RWPE1 (cell line): ENCODE measurements around the gene KEAP1.
A peak's percentile ranks its signal among the peaks of the same experiment; 100 is the strongest.

Experiments used
- CTCF ChIA-PET: fragments of 350-600 bp; sonication (Branson Sonifier 250); formaldehyde crosslinking; extraction: SDS; loops from one replicate; lab custom pipeline; 2021; lab: Yijun Ruan, JAX
- POLR2A ChIA-PET: fragments of 400-600 bp; formaldehyde crosslinking; extraction: SDS; loops from one replicate; lab custom pipeline; 2020; ENCODE audit warnings: antibody characterized with exemption; ENCODE audit not compliant: low non-redundant PET; lab: Yijun Ruan, JAX
- DNase-seq: peaks from one replicate; pipeline ENCODE4 v3.0.0; 2012; ENCODE audit warnings: low spot score
- H3K27ac ChIP-seq: fragments of 450-650 bp; 2 replicates; pipeline ENCODE4 v1.5.1; 2017
- TF ChIP-seq, protein P1 (sequence below): fragments of 450-650 bp; conservative IDR thresholded peaks from 2 replicates; pipeline ENCODE4 v1.5.1; 2017; ENCODE audit warnings: low read depth, mild to moderate bottlenecking

KEAP1 gene

DNA sequence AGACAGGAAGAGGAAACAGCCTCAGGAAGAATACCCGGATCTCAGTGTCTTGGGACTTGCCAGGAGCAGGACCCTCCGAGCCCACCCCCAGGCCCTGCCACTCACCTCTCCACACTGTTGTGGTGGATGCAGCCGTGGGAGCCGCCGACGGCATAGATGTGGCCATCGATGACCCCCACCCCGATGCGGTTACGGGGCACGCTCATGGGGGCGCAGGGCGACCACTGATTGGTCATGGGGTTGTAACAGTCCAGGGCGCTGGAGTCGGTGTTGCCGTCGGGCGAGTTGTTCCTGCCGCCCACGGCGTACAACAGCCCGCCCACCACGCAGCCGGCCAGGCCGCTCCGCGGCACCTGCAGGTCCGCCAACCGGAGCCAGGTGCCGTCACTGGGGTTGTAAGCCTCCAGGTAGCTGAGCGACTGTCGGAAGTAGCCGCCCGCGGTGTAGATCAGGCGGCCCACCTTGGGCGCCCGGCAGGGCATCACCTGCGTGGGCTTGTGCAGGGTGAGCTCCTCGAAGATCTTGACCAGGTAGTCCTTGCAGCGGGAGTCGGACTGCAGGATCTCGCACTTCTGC is 11.6 kb downstream of the KEAP1 start:
- no peak for DNase-seq
- TF ChIP-seq, protein P1, sequence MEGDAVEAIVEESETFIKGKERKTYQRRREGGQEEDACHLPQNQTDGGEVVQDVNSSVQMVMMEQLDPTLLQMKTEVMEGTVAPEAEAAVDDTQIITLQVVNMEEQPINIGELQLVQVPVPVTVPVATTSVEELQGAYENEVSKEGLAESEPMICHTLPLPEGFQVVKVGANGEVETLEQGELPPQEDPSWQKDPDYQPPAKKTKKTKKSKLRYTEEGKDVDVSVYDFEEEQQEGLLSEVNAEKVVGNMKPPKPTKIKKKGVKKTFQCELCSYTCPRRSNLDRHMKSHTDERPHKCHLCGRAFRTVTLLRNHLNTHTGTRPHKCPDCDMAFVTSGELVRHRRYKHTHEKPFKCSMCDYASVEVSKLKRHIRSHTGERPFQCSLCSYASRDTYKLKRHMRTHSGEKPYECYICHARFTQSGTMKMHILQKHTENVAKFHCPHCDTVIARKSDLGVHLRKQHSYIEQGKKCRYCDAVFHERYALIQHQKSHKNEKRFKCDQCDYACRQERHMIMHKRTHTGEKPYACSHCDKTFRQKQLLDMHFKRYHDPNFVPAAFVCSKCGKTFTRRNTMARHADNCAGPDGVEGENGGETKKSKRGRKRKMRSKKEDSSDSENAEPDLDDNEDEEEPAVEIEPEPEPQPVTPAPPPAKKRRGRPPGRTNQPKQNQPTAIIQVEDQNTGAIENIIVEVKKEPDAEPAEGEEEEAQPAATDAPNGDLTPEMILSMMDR: no peak
- H3K27ac ChIP-seq: peak overlapping the region; percentile 30
- ChIA-PET POLR2A (no interaction called here), CTCF (interaction anchor here (0.5 to 1.4 kb wide), 5 partner anchors 13 to 589 kb away, joined by 3 to 5 read pairs (median 4); no protein-coding TSS in a partner anchor)

DNA sequence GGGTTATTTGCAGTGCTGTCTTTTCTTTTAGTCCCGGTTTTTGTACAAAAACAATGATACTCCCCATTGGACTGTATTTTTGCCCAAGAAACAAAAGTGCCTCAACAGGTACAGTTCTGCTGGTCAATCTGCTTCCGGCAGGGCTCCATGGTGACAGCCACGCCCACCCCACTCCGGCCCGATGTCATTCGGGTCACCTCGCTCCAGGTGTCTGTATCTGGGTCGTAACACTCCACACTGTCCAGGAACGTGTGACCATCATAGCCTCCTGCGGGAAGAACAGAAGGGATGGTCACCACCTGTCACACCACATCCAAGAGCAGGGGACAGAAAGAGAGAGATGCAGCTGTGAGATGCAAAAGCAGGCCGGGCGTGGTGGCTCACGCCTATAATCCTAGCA is 16.6 kb downstream of the KEAP1 start:
- POLR2A ChIA-PET: no interaction called here
- CTCF ChIA-PET: no interaction called here
- H3K27ac ChIP-seq: peak overlapping the region; percentile 57
- no peak for DNase-seq
- TF ChIP-seq, protein P1: no peak

DNA sequence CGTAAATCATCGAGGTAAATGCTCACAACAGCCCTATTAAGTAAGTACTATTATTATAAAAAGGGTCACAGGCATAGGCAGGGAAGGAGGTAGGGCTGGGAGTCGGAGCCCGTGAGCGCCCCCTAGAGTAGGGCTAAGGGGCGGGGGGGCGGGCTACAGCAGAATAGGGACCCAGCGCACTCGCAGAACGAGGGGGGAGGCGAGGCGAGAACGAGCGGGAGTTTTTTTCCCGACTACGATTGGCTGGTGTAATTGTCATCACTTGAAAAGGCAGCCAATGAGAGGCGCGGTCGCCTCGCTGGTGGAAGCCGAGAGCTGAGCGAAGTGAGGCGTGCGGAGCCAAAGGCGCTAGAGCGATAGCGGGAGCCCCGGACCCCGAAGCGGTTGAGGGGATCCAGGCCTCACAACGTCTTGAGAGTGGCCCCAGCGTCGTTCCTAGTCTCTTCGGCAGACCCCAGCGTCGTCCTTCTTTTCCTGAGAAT is 24.2 kb downstream of the KEAP1 start:
- peak; percentile 87 for DNase-seq
- TF ChIP-seq, protein P1: peak; percentile 81
- ChIA-PET POLR2A (no interaction called here), CTCF (interaction anchor here (0.6 to 1.7 kb wide), 9 partner anchors 12 to 256 kb away, joined by 3 to 7 read pairs (median 4); no protein-coding TSS in a partner anchor)
- 0 out of 2 replicates have a peak overlapping the region, but pooled peaks have one; percentile 3 for H3K27ac ChIP-seq

DNA sequence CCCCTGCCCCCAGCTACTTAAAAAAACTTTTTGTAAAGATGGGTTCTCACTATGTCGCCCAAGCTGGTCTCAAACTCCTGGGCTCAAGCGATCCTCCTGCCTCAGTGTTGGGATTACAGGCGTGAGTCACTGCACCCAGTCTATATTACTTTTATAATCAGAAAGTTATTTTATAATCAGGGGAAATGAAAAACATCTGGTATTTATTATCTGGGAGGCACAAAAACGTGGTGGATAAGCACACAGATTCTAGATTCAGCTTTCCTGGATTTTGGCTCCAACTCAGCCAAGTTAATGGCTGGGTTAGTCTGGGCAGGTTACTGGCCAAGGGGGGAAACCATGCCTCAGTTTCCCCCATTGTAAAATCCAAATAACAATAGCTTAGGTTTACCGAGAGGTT is 24.7 kb downstream of the KEAP1 start:
- CTCF ChIA-PET: interaction anchor here (0.6 to 1.7 kb wide), 9 partner anchors 11 to 928 kb away, joined by 3 to 7 read pairs (median 3); no protein-coding TSS in a partner anchor
- H3K27ac ChIP-seq: no peak overlapping the region
- DNase-seq: no peak
- POLR2A ChIA-PET: no interaction called here
- TF ChIP-seq, protein P1: no peak

DNA sequence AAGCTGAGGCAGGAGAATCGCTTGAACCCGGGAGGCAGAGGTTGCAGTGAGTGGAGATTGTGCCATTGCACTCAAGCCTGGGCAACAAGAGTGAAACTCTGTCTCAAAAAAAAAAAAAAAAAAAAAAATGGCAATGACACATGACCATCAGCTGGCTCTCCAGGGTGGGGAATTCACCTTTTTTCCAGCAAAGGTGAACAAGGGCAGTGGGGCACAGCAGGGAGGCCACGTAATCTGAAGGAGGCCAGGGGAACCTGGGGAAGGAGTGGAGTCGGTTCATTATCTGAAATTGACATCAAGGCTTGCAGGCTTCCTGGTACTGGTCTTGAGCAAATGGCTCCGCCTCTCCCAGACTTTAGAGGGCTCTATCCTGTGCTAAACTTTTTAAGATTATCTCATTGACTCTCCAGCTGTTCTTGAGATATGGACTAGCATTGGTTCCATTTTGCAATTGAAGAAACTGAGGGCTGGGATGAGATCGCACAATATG is 28.1 kb downstream of the KEAP1 start:
- POLR2A ChIA-PET: no interaction called here
- TF ChIP-seq, protein P1: no peak
- no peak for DNase-seq
- H3K27ac ChIP-seq: no peak overlapping the region
- CTCF ChIA-PET: no interaction called here

DNA sequence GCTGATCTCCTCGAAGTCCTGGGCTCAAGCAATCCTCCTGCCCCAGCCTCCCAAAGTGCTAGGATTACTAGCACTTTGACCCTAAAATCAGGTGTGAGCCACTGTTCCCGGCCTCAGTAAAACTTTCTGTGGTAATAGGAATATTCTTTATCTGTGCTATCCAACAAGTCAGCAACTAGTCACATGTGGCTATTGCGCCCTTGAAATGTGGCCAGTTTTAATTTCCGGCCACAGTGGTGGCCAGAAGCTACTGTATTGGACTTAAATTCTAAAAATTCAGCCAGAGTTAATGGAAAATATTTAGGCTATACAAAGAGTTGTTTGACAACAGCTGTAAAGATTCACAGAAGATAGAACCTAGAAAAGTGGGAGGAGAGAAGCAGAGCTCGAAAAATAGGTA is 30.0 kb downstream of the KEAP1 start:
- CTCF ChIA-PET: interaction anchor here (0.9 kb wide), 1 partner anchor 78 kb away, joined by 3 read pairs; no protein-coding TSS in a partner anchor
- no peak overlapping the region for H3K27ac ChIP-seq
- POLR2A ChIA-PET: no interaction called here
- DNase-seq: no peak
- TF ChIP-seq, protein P1: no peak
